HL-60 (cell line): ENCODE results near the gene GRK1.

Experiments
- POLR2AphosphoS5 ChIP-seq: IDR thresholded peaks from 2 replicates; pipeline ENCODE4 v1.6.1; 2012; ENCODE audit warnings: low read depth
- TF ChIP-seq, protein P1 (sequence below): IDR thresholded peaks from one replicate; pipeline ENCODE4 v1.5.1; 2011; ENCODE audit warnings: low read length, control low read depth, inconsistent platforms; ENCODE audit not compliant: insufficient read depth

GRCh38 chr13:113668491-113668971 lies 1.5 kb downstream of the GRK1 start:
- TF ChIP-seq, protein P1, sequence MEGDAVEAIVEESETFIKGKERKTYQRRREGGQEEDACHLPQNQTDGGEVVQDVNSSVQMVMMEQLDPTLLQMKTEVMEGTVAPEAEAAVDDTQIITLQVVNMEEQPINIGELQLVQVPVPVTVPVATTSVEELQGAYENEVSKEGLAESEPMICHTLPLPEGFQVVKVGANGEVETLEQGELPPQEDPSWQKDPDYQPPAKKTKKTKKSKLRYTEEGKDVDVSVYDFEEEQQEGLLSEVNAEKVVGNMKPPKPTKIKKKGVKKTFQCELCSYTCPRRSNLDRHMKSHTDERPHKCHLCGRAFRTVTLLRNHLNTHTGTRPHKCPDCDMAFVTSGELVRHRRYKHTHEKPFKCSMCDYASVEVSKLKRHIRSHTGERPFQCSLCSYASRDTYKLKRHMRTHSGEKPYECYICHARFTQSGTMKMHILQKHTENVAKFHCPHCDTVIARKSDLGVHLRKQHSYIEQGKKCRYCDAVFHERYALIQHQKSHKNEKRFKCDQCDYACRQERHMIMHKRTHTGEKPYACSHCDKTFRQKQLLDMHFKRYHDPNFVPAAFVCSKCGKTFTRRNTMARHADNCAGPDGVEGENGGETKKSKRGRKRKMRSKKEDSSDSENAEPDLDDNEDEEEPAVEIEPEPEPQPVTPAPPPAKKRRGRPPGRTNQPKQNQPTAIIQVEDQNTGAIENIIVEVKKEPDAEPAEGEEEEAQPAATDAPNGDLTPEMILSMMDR = no peak
- TF ChIP-seq POLR2AphosphoS5 = no peak
